Duodenal mucosa (tissue), 2 donors: Measurements from ENCODE around the gene NRP1.

Experiments used
- H3K27ac ChIP-seq: one replicate; pipeline ENCODE4 v1.7.0; 2013; ENCODE audit warnings: low read depth, low read length
- H3K27me3 ChIP-seq, 2 donors: one replicate each; pipeline ENCODE4 v1.7.0; 2013; ENCODE audit warnings: low read length in 2 of 2, control low read depth in 1 of 2; ENCODE audit not compliant: insufficient read depth in 2 of 2, control insufficient read depth in 1 of 2
- H3K36me3 ChIP-seq, 2 donors: one replicate each; pipeline ENCODE4 v1.7.0; 2013; ENCODE audit warnings: low read length in 2 of 2, control low read depth in 1 of 2; ENCODE audit not compliant: insufficient read depth in 2 of 2, control insufficient read depth in 1 of 2
- H3K4me1 ChIP-seq, 2 donors: one replicate each; pipeline ENCODE4 v1.7.0; 2013; ENCODE audit warnings: low read length in 2 of 2, control low read depth in 1 of 2; ENCODE audit not compliant: insufficient read depth in 2 of 2, control insufficient read depth in 1 of 2
- H3K4me3 ChIP-seq, 2 donors: one replicate each; pipeline ENCODE4 v1.7.0; 2013; ENCODE audit warnings: low read length in 2 of 2, low read depth in 1 of 2
- H3K9ac ChIP-seq, 2 donors: one replicate each; pipeline ENCODE4 v1.7.0; 2013; ENCODE audit warnings: low read length in 2 of 2, low read depth in 1 of 2
- H3K9me3 ChIP-seq, 2 donors: one replicate each; pipeline ENCODE4 v1.7.0; 2013; ENCODE audit warnings: low read length in 2 of 2, control low read depth in 1 of 2; ENCODE audit not compliant: control insufficient read depth in 1 of 2

The NRP1 gene

GRCh38 chr10:33335551-33335800, 1.0 kb upstream of the NRP1 start:
- H3K36me3 ChIP-seq = no peaks in the 10 kb centered on the region
- H3K27me3 ChIP-seq = no peaks in the 10 kb centered on the region
- H3K9ac ChIP-seq = peak overlapping the region; percentile 60 to 72
- peak overlapping the region; percentile 79 to 84 for H3K4me3 ChIP-seq
- H3K9me3 ChIP-seq = no peaks in the 10 kb centered on the region
- peak overlapping the region; percentile 60 for H3K27ac ChIP-seq
- peaks cover 17 to 24% of the 10 kb centered on the region in 2 donors for H3K4me1 ChIP-seq

- Histone ChIP-seq H3K4me1 (peaks cover 20 to 27% of the 10 kb centered on the region in 2 donors), H3K36me3 (no peaks in the 10 kb centered on the region), H3K4me3 (peak overlapping the region; percentile 79 to 84), H3K9me3 (no peaks in the 10 kb centered on the region), H3K27ac (peak overlapping the region; percentile 60), H3K9ac (peak overlapping the region; percentile 60 to 72), H3K27me3 (no peaks in the 10 kb centered on the region)
Observed at GRCh38 chr10:33334805-33335550, 511 bp upstream of the NRP1 start.

- Histone ChIP-seq H3K27ac (peak overlapping the region; percentile 60), H3K36me3 (peaks cover 0 to 3% of the 10 kb centered on the region in 2 donors), H3K9ac (peak overlapping the region; percentile 70 to 73), H3K9me3 (no peaks in the 10 kb centered on the region), H3K27me3 (no peaks in the 10 kb centered on the region), H3K4me1 (peaks cover 20 to 27% of the 10 kb centered on the region in 2 donors), H3K4me3 (peak overlapping the region; percentile 79 to 84)
Observed at GRCh38 chr10:33333260-33334101, 986 bp downstream of the NRP1 start.

- no peaks in the 10 kb centered on the region for H3K9me3 ChIP-seq
- peak overlapping the region; percentile 79 to 84 for H3K4me3 ChIP-seq
- peak overlapping the region in 1 of 2 donors; percentile 70 for H3K9ac ChIP-seq
- no peaks in the 10 kb centered on the region for H3K27me3 ChIP-seq
- peaks cover 20 to 23% of the 10 kb centered on the region in 2 donors for H3K4me1 ChIP-seq
- H3K36me3 ChIP-seq = peaks cover 0 to 5% of the 10 kb centered on the region in 2 donors
- H3K27ac ChIP-seq = no peak overlapping the region
Observed at GRCh38 chr10:33332183-33333065, 2.0 kb downstream of the NRP1 start.

GRCh38 chr10:33331379-33331694, 3.1 kb downstream of the NRP1 start:
- H3K36me3 ChIP-seq = peaks cover 0 to 5% of the 10 kb centered on the region in 2 donors
- no peaks in the 10 kb centered on the region for H3K9me3 ChIP-seq
- H3K4me3 ChIP-seq = peak overlapping the region; percentile 26 to 79
- H3K4me1 ChIP-seq = peaks cover 19 to 20% of the 10 kb centered on the region in 2 donors
- H3K27ac ChIP-seq = no peak overlapping the region
- H3K9ac ChIP-seq = peak overlapping the region in 1 of 2 donors; percentile 2
- H3K27me3 ChIP-seq = no peaks in the 10 kb centered on the region

- Histone ChIP-seq H3K4me1 (peaks cover 17 to 20% of the 10 kb centered on the region in 2 donors), H3K27me3 (no peaks in the 10 kb centered on the region), H3K9ac (peak overlapping the region in 1 of 2 donors; percentile 2), H3K9me3 (no peaks in the 10 kb centered on the region), H3K4me3 (peak overlapping the region; percentile 26 to 79), H3K27ac (no peak overlapping the region), H3K36me3 (peaks cover 0 to 5% of the 10 kb centered on the region in 2 donors)
Observed at GRCh38 chr10:33330543-33331378, 3.7 kb downstream of the NRP1 start.

- Histone ChIP-seq H3K27ac (no peak overlapping the region), H3K4me1 (peaks cover 13 to 20% of the 10 kb centered on the region in 2 donors)
Observed at GRCh38 chr10:33329178-33329577, 5.3 kb downstream of the NRP1 start.

GRCh38 chr10:33328253-33328652, 6.2 kb downstream of the NRP1 start:
- Histone ChIP-seq H3K27me3 (no peaks in the 10 kb centered on the region), H3K4me3 (no peak overlapping the region), H3K4me1 (peaks cover 13 to 15% of the 10 kb centered on the region in 2 donors), H3K27ac (no peak overlapping the region), H3K9me3 (no peaks in the 10 kb centered on the region), H3K9ac (no peak overlapping the region), H3K36me3 (peaks cover 0 to 10% of the 10 kb centered on the region in 2 donors)

More at GRCh38 chr10:33329178-33329577, 5.3 kb downstream of the NRP1 start:
- H3K9me3 ChIP-seq = no peaks in the 10 kb centered on the region
- peaks cover 0 to 5% of the 10 kb centered on the region in 2 donors for H3K36me3 ChIP-seq
- no peak overlapping the region for H3K4me3 ChIP-seq
- H3K9ac ChIP-seq = no peak overlapping the region
- H3K27me3 ChIP-seq = no peaks in the 10 kb centered on the region

GRCh38 chr10:33327751-33328150, 6.7 kb downstream of the NRP1 start:
- no peaks in the 10 kb centered on the region for H3K9me3 ChIP-seq
- no peaks in the 10 kb centered on the region for H3K27me3 ChIP-seq
- peaks cover under 1 to 10% of the 10 kb centered on the region in 2 donors for H3K36me3 ChIP-seq
- no peak overlapping the region for H3K4me3 ChIP-seq
- no peak overlapping the region for H3K27ac ChIP-seq
- H3K4me1 ChIP-seq = peaks cover 10 to 13% of the 10 kb centered on the region in 2 donors
- no peak overlapping the region for H3K9ac ChIP-seq
